ENCODE results near the gene FHAD1. TPM values are rescaled to one million over a fixed set of nuclear protein-coding genes. Genes with fewer than 3 reads are reported as not detected.
"Not testable (repeated sequence)": the region's sequence is repeated elsewhere in the genome, so short reads cannot be mapped to it uniquely, and the experiment has no call there.

FHAD1 gene
- total RNA-seq, 1 donor from 2014 or later = 1.7 TPM

DNA sequence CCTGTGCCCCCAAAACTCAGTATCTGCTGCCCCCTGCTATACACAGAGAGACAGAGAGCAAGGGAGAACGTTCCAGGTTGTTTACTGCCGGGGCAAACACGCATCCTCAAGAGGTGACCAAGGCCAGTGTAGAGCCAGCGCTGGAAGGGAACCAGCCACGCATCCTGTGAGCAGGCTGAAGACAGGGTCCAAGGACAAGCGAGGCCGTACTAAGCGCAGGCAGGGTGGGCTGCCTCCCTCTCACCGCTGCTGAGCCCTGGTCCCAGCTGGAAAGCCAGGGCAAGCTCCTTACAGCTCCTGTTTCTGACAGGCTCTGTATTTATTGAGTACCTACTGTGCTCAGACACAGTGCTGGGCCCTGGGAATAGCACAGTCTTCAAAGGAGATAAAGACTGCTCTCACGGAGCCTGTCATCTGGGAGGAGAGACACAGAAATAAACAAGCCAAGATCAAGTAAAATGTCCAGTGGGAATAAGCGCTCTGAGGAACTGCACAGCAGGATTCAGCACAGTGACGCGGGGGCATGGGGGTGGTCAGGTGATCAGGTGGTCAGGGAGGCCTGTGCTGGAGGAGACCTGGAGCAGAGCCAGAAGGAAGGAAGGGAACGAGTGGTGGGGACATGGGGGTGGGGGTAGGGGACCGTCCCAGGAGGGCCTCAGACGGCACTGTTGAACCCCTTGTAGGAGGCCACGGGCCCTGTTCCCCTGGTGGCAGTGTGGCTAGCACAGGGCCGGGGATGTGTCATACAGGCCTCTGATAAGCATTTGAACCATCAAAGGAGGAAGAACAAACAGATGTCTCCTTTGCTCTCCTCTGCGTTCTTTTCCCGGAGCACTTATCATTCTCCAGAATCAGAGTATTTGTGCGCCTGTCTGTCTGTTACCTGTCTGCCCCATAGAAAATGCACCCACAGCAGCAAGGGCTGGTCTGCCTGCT lies 124.9 kb downstream of the FHAD1 start:
- Mint-ChIP-seq H3K27me3 (ENCODE audit: low read depth) (no peaks in the 10 kb centered on the region), H3K9me3 (no peaks in the 10 kb centered on the region), H3K27ac (ENCODE audit: unreplicated experiment) (no peak overlapping the region), H3K4me3 (no peak overlapping the region), H3K4me1 (peaks cover 14% of the 10 kb centered on the region), H3K36me3 (ENCODE audit: low read depth) (no peaks in the 10 kb centered on the region)
- no peak for DNase-seq (ENCODE audit: low read depth, low spot score)
- TF ChIP-seq CTCF (conservative IDR thresholded peaks at IDR 0.05) = no peak

DNA sequence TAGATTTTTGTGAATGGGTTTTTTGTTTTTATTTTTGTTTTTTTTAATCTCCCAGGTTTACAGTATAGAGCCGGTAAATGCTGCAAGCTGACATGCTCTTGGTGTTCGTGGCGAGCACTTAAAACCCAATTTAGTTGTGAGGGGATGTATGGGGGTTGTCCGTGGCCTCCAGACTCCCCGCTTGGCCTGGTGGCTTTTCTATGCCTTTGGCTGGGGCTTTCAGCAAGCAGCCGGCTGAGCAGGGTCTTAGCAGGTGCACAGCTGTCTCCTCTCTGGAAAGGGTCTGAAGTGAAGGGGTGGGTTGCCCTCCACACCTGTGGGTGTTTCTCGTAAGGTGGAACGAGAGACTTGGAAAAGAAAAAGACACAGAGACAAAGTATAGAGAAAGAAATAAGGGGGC lies 131.7 kb downstream of the FHAD1 start:
- no peaks in the 10 kb centered on the region for H3K9me3 Mint-ChIP-seq
- DNase-seq (ENCODE audit: low read depth, low spot score) = no peak
- H3K27me3 Mint-ChIP-seq (ENCODE audit: low read depth) = no peaks in the 10 kb centered on the region
- H3K27ac Mint-ChIP-seq (ENCODE audit: unreplicated experiment) = peak overlapping the region; percentile 83
- TF ChIP-seq CTCF (conservative IDR thresholded peaks at IDR 0.05) = no peak
- no peak overlapping the region for H3K4me3 Mint-ChIP-seq
- peaks cover 43% of the 10 kb centered on the region for H3K4me1 Mint-ChIP-seq
- no peaks in the 10 kb centered on the region for H3K36me3 Mint-ChIP-seq (ENCODE audit: low read depth)

DNA sequence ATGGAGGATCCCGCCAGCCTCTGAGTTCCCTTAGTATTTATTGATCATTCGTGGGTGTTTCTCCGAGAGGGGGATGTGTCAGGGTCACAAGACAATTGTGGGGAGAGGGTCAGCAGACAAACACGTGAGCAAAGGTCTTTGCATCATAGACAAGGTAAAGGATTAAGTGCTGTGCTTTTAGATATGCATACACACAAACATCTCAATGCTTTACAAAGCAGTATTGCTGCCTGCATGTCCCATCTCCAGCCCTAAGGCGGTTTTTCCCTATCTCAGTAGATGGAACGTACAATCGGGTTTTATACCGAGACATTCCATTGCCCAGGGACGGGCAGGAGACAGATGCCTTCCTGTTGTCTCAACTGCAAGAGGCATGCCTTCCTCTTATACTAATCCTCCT lies 132.1 kb downstream of the FHAD1 start:
- H3K4me3 Mint-ChIP-seq; DNase-seq (ENCODE audit: low read depth, low spot score); H3K27ac Mint-ChIP-seq (ENCODE audit: unreplicated experiment); H3K36me3 Mint-ChIP-seq (ENCODE audit: low read depth); H3K27me3 Mint-ChIP-seq (ENCODE audit: low read depth); H3K9me3 Mint-ChIP-seq: not testable (repeated sequence)
- peaks cover 47% of the 10 kb centered on the region for H3K4me1 Mint-ChIP-seq

- peaks cover 64% of the 10 kb centered on the region for H3K4me1 Mint-ChIP-seq
- TF ChIP-seq CTCF (conservative IDR thresholded peaks at IDR 0.05) = no peak
- no peaks in the 10 kb centered on the region for H3K36me3 Mint-ChIP-seq (ENCODE audit: low read depth)
- no peaks in the 10 kb centered on the region for H3K9me3 Mint-ChIP-seq
- H3K27ac Mint-ChIP-seq (ENCODE audit: unreplicated experiment) = no peak overlapping the region
- DNase-seq (ENCODE audit: low read depth, low spot score) = no peak
- no peaks in the 10 kb centered on the region for H3K27me3 Mint-ChIP-seq (ENCODE audit: low read depth)
- no peak overlapping the region for H3K4me3 Mint-ChIP-seq
Observed at GRCh38 chr1:15380601-15381508, 133.8 kb downstream of the FHAD1 start.

- DNase-seq (ENCODE audit: low read depth, low spot score) = no peak
- H3K27ac Mint-ChIP-seq (ENCODE audit: unreplicated experiment) = peak overlapping the region; percentile 37
- no peak for TF ChIP-seq CTCF (conservative IDR thresholded peaks at IDR 0.05)
- H3K4me1 Mint-ChIP-seq = peaks cover 74% of the 10 kb centered on the region
- H3K36me3 Mint-ChIP-seq (ENCODE audit: low read depth) = no peaks in the 10 kb centered on the region
- no peaks in the 10 kb centered on the region for H3K9me3 Mint-ChIP-seq
- H3K27me3 Mint-ChIP-seq (ENCODE audit: low read depth) = no peaks in the 10 kb centered on the region
- H3K4me3 Mint-ChIP-seq = no peak overlapping the region
Observed at GRCh38 chr1:15381805-15382204, 134.8 kb downstream of the FHAD1 start.
